Endodermal cell (in vitro differentiated cells): ENCODE measurements around the gene KRT1. TPM values are rescaled to one million over a fixed set of nuclear protein-coding genes. Genes with fewer than 3 reads are reported as not detected.

Source experiments
- DNase-seq: peaks from one replicate; pipeline ENCODE4 v3.0.0-alpha.2; 2017
- H3K27ac ChIP-seq: 2 replicates; pipeline ENCODE4 v1.5.1; 2013; ENCODE audit warnings: mild to moderate bottlenecking, low read depth, low read length, moderate library complexity
- H3K27me3 ChIP-seq: 2 replicates; pipeline ENCODE4 v1.6.1; 2013; ENCODE audit warnings: mild to moderate bottlenecking, low read length, moderate library complexity; ENCODE audit not compliant: insufficient read depth, control insufficient read depth, poor library complexity, severe bottlenecking
- H3K36me3 ChIP-seq: 2 replicates; pipeline ENCODE4 v1.7.0; 2013; ENCODE audit warnings: mild to moderate bottlenecking, low read length, moderate library complexity; ENCODE audit not compliant: control insufficient read depth, insufficient read depth
- H3K4me1 ChIP-seq: one replicate; pipeline ENCODE4 v1.7.0; 2013; ENCODE audit warnings: low read length; ENCODE audit not compliant: control insufficient read depth, insufficient read depth
- H3K4me3 ChIP-seq: 2 replicates; pipeline ENCODE4 v1.5.1; 2013; ENCODE audit warnings: mild to moderate bottlenecking, low read length, moderate library complexity
- H3K9ac ChIP-seq: 2 replicates; pipeline ENCODE4 v1.6.1; 2013; ENCODE audit warnings: mild to moderate bottlenecking, low read length, moderate library complexity; ENCODE audit not compliant: poor library complexity, severe bottlenecking; ENCODE audit errors: extremely low read depth
- H3K9me3 ChIP-seq: 2 replicates; pipeline ENCODE4 v1.6.1; 2013; ENCODE audit warnings: mild to moderate bottlenecking, low read length, moderate library complexity; ENCODE audit not compliant: control insufficient read depth
- H3K27ac Mint-ChIP-seq: 2 replicates; pipeline ENCODE4 v1.8.0; 2020; ENCODE audit warnings: mixed read lengths
- H3K27me3 Mint-ChIP-seq: 2 replicates; pipeline ENCODE4 v1.8.0; 2021; ENCODE audit warnings: mild to moderate bottlenecking, mixed read lengths; ENCODE audit not compliant: insufficient read depth
- H3K36me3 Mint-ChIP-seq: 2 replicates; pipeline ENCODE4 v1.8.0; 2020; ENCODE audit warnings: low read depth, mixed read lengths
- H3K4me1 Mint-ChIP-seq: 2 replicates; pipeline ENCODE4 v1.8.0; 2020; ENCODE audit warnings: mixed read lengths
- H3K4me3 Mint-ChIP-seq: 2 replicates; pipeline ENCODE4 v1.8.0; 2020; ENCODE audit warnings: mild to moderate bottlenecking, moderate library complexity, mixed read lengths
- H3K9me3 Mint-ChIP-seq: 2 replicates; pipeline ENCODE4 v1.8.0; 2020; ENCODE audit warnings: mild to moderate bottlenecking, mixed read lengths
- WGBS, 2 experiments: methylation state at CpG; one replicate each; pipeline versions ENCODE4 v1.1.5 to v1.1.7; 2013; ENCODE audit warnings: missing lambda C conversion rate in 2 of 2, mixed read lengths in 1 of 2; ENCODE audit not compliant: insufficient coverage in 1 of 2, insufficient read length in 1 of 2; 5-methylcytosine and 5-hydroxymethylcytosine counted together
- total RNA-seq, 2 donors: library from RNA; stranded (reverse); fragmentation: NEBNext Ultra II Directional in 1 of 2; extraction: Animal tissue kit (Norgen Biotek cat#: 25700) in 1 of 2; gene quantifications; 2 replicates in 1 of 2; 3 replicates in 1 of 2; pipeline ENCODE4 v1.2.1, GENCODE V29; 2021
- TF ChIP-seq, protein P1 (sequence below): fragments of 200-600 bp; sonication (generic); conservative IDR thresholded peaks from 2 replicates; pipeline ENCODE4 v1.5.0; 2021; ENCODE audit warnings: antibody characterized with exemption, mild to moderate bottlenecking

Gene KRT1
- total RNA-seq, 2 donors from 2014 or later = not detected

DNA sequence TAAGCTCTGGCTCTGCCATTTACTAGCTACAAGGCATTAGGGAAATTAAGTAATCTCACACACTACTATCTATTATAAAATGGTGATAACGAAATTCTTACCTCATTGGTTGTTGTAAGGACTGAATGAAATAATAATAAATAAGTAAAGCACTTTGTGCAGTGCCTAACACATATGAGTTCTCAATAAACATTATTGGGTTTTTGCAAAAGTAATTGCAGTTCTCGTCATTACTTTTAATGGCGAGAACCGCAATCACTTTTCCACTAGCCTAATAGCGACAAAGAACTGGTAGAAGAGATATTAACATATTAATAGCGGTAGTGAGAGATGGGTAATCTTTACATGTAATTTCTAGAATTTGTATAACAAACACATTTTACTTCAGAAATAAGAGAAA, 13.9 kb upstream of the KRT1 start:
- Mint-ChIP-seq H3K27me3 (peaks cover 50% of the 10 kb centered on the region), H3K27ac (no peak overlapping the region), H3K9me3 (no peaks in the 10 kb centered on the region), H3K4me3 (no peak overlapping the region), H3K4me1 (peaks cover 15% of the 10 kb centered on the region), H3K36me3 (no peaks in the 10 kb centered on the region)
- WGBS, 2 experiments = 94 to 97% methylated on average over 3 to 4 of the region's 6 CpGs
- Histone ChIP-seq H3K4me1 (peaks cover 4% of the 10 kb centered on the region), H3K27me3 (peaks cover 57% of the 10 kb centered on the region), H3K4me3 (no peak overlapping the region), H3K36me3 (no peaks in the 10 kb centered on the region), H3K27ac (no peak overlapping the region), H3K9me3 (no peaks in the 10 kb centered on the region), H3K9ac (no peak overlapping the region)
- no peak for DNase-seq
- TF ChIP-seq, protein P1, sequence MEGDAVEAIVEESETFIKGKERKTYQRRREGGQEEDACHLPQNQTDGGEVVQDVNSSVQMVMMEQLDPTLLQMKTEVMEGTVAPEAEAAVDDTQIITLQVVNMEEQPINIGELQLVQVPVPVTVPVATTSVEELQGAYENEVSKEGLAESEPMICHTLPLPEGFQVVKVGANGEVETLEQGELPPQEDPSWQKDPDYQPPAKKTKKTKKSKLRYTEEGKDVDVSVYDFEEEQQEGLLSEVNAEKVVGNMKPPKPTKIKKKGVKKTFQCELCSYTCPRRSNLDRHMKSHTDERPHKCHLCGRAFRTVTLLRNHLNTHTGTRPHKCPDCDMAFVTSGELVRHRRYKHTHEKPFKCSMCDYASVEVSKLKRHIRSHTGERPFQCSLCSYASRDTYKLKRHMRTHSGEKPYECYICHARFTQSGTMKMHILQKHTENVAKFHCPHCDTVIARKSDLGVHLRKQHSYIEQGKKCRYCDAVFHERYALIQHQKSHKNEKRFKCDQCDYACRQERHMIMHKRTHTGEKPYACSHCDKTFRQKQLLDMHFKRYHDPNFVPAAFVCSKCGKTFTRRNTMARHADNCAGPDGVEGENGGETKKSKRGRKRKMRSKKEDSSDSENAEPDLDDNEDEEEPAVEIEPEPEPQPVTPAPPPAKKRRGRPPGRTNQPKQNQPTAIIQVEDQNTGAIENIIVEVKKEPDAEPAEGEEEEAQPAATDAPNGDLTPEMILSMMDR = no peak

DNA sequence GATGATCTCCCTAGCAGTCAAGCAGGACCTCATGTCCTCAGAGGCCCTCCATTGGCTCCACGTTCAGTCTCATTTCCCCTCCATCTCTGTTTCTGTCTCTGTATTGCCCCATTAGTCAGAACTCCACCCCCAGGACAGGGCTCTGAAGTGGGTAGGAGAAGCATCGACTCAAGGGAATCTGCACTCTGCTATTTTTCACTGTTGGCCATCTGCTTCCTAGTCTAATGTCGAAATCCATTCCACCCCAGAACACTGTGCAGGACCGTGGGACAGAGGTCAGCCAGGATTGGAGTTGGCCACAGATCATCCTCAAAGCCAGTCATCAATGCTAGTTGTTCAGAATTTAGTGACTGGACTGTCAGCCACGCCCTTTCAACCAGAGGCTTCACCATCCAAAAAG, 13.1 kb upstream of the KRT1 start:
- no peak for DNase-seq
- Mint-ChIP-seq H3K36me3 (no peaks in the 10 kb centered on the region), H3K27ac (no peak overlapping the region), H3K4me1 (peaks cover 7% of the 10 kb centered on the region), H3K27me3 (peaks cover 54% of the 10 kb centered on the region), H3K9me3 (no peaks in the 10 kb centered on the region), H3K4me3 (no peak overlapping the region)
- H3K9ac ChIP-seq = no peak overlapping the region
- no peak overlapping the region for H3K4me3 ChIP-seq
- H3K4me1 ChIP-seq = no peaks in the 10 kb centered on the region
- TF ChIP-seq, protein P1 = no peak
- no peak overlapping the region for H3K27ac ChIP-seq
- 64 to 70% methylated on average over 3 to 5 of the region's 5 CpGs for WGBS, 2 experiments
- peaks cover 66% of the 10 kb centered on the region for H3K27me3 ChIP-seq
- H3K36me3 ChIP-seq = no peaks in the 10 kb centered on the region
- no peaks in the 10 kb centered on the region for H3K9me3 ChIP-seq

DNA sequence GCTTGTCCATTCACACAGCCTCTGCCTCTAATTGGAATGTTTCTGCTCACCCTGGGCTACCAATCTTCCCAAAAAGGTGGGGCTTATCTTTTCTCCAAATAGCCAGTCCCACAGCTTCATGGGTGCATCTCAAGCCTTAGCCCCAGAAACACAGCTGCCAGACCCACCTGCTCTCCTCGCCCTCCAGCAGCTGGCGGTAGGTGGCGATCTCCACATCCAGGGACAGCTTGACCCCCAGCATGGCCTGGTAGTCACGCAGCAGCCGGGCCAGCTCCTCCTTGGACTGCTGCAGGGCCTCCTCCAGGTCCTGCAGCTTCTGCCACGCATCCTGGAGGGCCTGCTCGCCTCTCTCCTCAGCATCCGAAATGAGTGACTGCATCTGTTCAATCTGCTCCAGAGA, 12.0 kb upstream of the KRT1 start:
- Histone ChIP-seq H3K27ac (no peak overlapping the region), H3K4me1 (no peaks in the 10 kb centered on the region), H3K9ac (no peak overlapping the region), H3K4me3 (no peak overlapping the region), H3K27me3 (peaks cover 69% of the 10 kb centered on the region), H3K9me3 (no peaks in the 10 kb centered on the region), H3K36me3 (no peaks in the 10 kb centered on the region)
- Mint-ChIP-seq H3K4me1 (peaks cover 4% of the 10 kb centered on the region), H3K27me3 (peaks cover 64% of the 10 kb centered on the region), H3K27ac (no peak overlapping the region), H3K4me3 (no peak overlapping the region), H3K9me3 (no peaks in the 10 kb centered on the region), H3K36me3 (no peaks in the 10 kb centered on the region)
- TF ChIP-seq, protein P1 = peak; percentile 80
- peak; percentile 93 for DNase-seq
- WGBS, 2 experiments = 54 to 72% methylated on average over 7 to 8 of the region's 8 CpGs
